HL-60/S4 treated with phorbol 12-myristate 13-acetate at 8.2 ng/mL for 4 days and 3 days (cell line): ENCODE results near the gene HOXC13.

Source experiments
- in situ Hi-C: fragments of 300-500 bp; cut with MboI; formaldehyde crosslinking; loops from 2 replicates; pipeline ENCODE4 v1.15.0; 2022; ENCODE audit warnings: low sequenced_read_pairs

Gene HOXC13

GRCh38 chr12:53953831-53954693, 15.4 kb downstream of the HOXC13 start:
- in situ Hi-C loops, result no loop called here

- in situ Hi-C loops, result no loop called here
These were observed 16.0 kb downstream of the HOXC13 start, which contains the start of gene HOXC12 for GRCh38 chr12:53954694-53955035. Gene HOXC12 (plus strand): TSS chr12:53954903. CDS start chr12:53954930, 27 bp downstream.

- in situ Hi-C loops, result no loop called here
These were observed 16.6 kb downstream of the HOXC13 start for GRCh38 chr12:53955036-53955775.

- in situ Hi-C loops, result no loop called here
These were observed 17.2 kb downstream of the HOXC13 start for GRCh38 chr12:53955776-53956250.

- in situ Hi-C loops, result no loop called here
These were observed 17.7 kb downstream of the HOXC13 start for GRCh38 chr12:53956251-53956887.

GRCh38 chr12:53956914-53957536, 18.4 kb downstream of the HOXC13 start:
- in situ Hi-C loops, result no loop called here

GRCh38 chr12:53958128-53958527, 19.5 kb downstream of the HOXC13 start:
- in situ Hi-C loops, result no loop called here

GRCh38 chr12:53959314-53959713, 20.7 kb downstream of the HOXC13 start:
- in situ Hi-C loops, result no loop called here

- in situ Hi-C loops, result no loop called here
These were observed 21.8 kb downstream of the HOXC13 start for GRCh38 chr12:53960187-53961024.

GRCh38 chr12:53961025-53961761, 22.6 kb downstream of the HOXC13 start:
- in situ Hi-C loops, result no loop called here

- in situ Hi-C loops, result no loop called here
These were observed 24.4 kb downstream of the HOXC13 start for GRCh38 chr12:53963005-53963404.

GRCh38 chr12:53963434-53964314, 25.0 kb downstream of the HOXC13 start:
- in situ Hi-C loops, result no loop called here

GRCh38 chr12:53964315-53964713, 25.7 kb downstream of the HOXC13 start:
- in situ Hi-C loops, result no loop called here

GRCh38 chr12:53965281-53966084, 26.9 kb downstream of the HOXC13 start:
- in situ Hi-C loops, result no loop called here

- in situ Hi-C loops, result no loop called here
These were observed 27.4 kb downstream of the HOXC13 start for GRCh38 chr12:53966085-53966384.

GRCh38 chr12:53966385-53967133, 27.9 kb downstream of the HOXC13 start:
- in situ Hi-C loops, result no loop called here

GRCh38 chr12:53967421-53967925, 28.8 kb downstream of the HOXC13 start:
- in situ Hi-C loops, result no loop called here
